ENCODE results near the gene NLGN1. TPM values are rescaled to one million over a fixed set of nuclear protein-coding genes. Genes with fewer than 3 reads are reported as not detected.

Gene NLGN1
- total RNA-seq, 3 donors from 2014 or later (not counting 1 experiment from before 2014, with no cell fraction given) = not detected

- no peak overlapping the region for H3K4me3 ChIP-seq (ENCODE audit: low read length)
- ATAC-seq (no peak), DNase-seq (no peak)
- Mint-ChIP-seq H3K36me3 (no peaks in the 10 kb centered on the region), H3K27ac (no peak overlapping the region), H3K4me3 (no peak overlapping the region), H3K4me1 (no peaks in the 10 kb centered on the region), H3K9me3 (peaks cover 9 to 10% of the 10 kb centered on the region in 2 donors), H3K27me3 (ENCODE audit: low read depth in 2 of 2) (no peaks in the 10 kb centered on the region)
- H3K4me1 ChIP-seq (ENCODE audit: control insufficient read depth, insufficient read depth, low read length) = no peaks in the 10 kb centered on the region
- intact Hi-C loops (cut with micrococcal nuclease) = no loop called here
- TF ChIP-seq, protein P1, sequence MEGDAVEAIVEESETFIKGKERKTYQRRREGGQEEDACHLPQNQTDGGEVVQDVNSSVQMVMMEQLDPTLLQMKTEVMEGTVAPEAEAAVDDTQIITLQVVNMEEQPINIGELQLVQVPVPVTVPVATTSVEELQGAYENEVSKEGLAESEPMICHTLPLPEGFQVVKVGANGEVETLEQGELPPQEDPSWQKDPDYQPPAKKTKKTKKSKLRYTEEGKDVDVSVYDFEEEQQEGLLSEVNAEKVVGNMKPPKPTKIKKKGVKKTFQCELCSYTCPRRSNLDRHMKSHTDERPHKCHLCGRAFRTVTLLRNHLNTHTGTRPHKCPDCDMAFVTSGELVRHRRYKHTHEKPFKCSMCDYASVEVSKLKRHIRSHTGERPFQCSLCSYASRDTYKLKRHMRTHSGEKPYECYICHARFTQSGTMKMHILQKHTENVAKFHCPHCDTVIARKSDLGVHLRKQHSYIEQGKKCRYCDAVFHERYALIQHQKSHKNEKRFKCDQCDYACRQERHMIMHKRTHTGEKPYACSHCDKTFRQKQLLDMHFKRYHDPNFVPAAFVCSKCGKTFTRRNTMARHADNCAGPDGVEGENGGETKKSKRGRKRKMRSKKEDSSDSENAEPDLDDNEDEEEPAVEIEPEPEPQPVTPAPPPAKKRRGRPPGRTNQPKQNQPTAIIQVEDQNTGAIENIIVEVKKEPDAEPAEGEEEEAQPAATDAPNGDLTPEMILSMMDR (IDR thresholded peaks at IDR 0.05) = no peak
- H3K27me3 ChIP-seq (ENCODE audit: control insufficient read depth, insufficient read depth, low read length) = no peaks in the 10 kb centered on the region
- WGBS (ENCODE audit: insufficient coverage) = 96% methylated on average over 2 of the region's 2 CpGs
- H3K27ac ChIP-seq (ENCODE audit: low read length) = no peak overlapping the region
- no peaks in the 10 kb centered on the region for H3K9me3 ChIP-seq (ENCODE audit: control insufficient read depth, insufficient read depth, low read length)
- H3K36me3 ChIP-seq (ENCODE audit: control insufficient read depth, insufficient read depth, low read length) = no peaks in the 10 kb centered on the region
These were observed 504.1 kb downstream of the NLGN1 start for GRCh38 chr3:173901649-173902048.

DNA sequence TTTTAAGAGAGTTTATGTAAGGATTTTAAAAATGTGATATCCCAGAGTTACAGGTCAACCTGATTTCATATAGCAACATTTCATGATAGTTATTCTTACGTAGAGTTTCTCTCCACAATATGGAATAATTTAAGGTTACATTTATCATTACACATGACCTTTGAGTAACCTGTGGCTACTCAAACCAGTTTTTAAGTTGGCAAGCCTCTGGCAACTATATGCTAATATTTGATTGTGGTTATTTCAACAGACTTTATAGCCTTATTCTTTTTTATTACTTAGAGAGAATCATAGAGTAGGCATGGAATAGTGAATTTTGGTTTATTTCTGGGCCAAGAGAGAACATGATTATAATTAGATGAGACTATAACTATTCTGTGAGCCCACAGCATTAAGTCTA, 504.9 kb downstream of the NLGN1 start:
- H3K4me3 ChIP-seq (ENCODE audit: low read length) = no peak overlapping the region
- no peaks in the 10 kb centered on the region for H3K27me3 Mint-ChIP-seq (ENCODE audit: low read depth in 2 of 2)
- ATAC-seq (no peak), DNase-seq (no peak)
- H3K4me3 Mint-ChIP-seq = no peak overlapping the region
- WGBS (ENCODE audit: insufficient coverage) = no CpG with 5 or more reads among the region's 1 CpG
- H3K9me3 ChIP-seq (ENCODE audit: control insufficient read depth, insufficient read depth, low read length) = no peaks in the 10 kb centered on the region
- H3K9me3 Mint-ChIP-seq = peaks cover 6 to 8% of the 10 kb centered on the region in 2 donors
- TF ChIP-seq, protein P1 (IDR thresholded peaks at IDR 0.05) = no peak
- no peaks in the 10 kb centered on the region for H3K4me1 ChIP-seq (ENCODE audit: control insufficient read depth, insufficient read depth, low read length)
- no peaks in the 10 kb centered on the region for H3K4me1 Mint-ChIP-seq
- H3K27ac ChIP-seq (ENCODE audit: low read length) = no peak overlapping the region
- no peaks in the 10 kb centered on the region for H3K27me3 ChIP-seq (ENCODE audit: control insufficient read depth, insufficient read depth, low read length)
- intact Hi-C loops (cut with micrococcal nuclease) = no loop called here
- H3K27ac Mint-ChIP-seq = no peak overlapping the region
- H3K36me3 Mint-ChIP-seq = no peaks in the 10 kb centered on the region
- no peaks in the 10 kb centered on the region for H3K36me3 ChIP-seq (ENCODE audit: control insufficient read depth, insufficient read depth, low read length)

DNA sequence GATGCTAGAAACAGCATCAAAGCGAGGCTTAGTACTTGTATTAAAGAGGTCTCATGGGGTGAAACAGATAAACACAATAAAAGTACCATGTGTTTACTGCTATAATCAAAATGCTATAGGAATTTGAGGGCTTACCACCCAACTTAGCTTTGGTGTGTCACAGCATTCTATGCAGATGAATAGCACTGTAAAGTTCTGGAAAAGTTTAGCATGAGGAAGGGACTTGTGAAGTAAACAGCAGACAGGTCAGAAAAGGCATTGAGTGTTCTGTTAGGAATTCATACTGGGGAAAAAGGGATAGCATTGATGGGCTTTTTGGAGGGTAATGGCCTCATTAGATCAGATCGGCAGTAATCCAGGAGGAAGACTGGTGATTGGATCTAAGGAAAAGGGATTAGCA, 505.3 kb downstream of the NLGN1 start:
- intact Hi-C loops (cut with micrococcal nuclease) = no loop called here
- no peak for ATAC-seq

DNA sequence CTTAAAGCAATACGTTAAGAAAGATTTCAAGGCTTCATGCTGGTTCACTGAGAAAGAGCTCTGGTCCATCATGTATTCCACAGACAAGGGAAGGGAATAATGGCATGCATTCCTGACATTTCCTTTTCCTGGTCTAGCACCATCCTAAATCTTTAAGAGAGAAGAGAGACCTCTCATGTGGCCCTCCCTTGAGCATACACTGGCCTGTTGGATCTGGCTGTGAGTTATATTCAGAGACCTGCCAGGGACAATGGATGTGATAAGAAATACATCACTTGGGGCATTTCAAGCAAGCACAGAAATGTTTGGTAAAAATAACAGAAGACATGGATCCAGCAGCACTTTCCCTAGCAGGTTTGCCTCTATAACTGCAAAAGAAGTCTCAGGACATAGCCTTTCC, 507.8 kb downstream of the NLGN1 start:
- Mint-ChIP-seq H3K9me3 (peaks cover 8 to 11% of the 10 kb centered on the region in 2 donors), H3K27me3 (ENCODE audit: low read depth in 2 of 2) (no peaks in the 10 kb centered on the region), H3K27ac (no peak overlapping the region), H3K4me3 (no peak overlapping the region), H3K4me1 (no peaks in the 10 kb centered on the region), H3K36me3 (no peaks in the 10 kb centered on the region)
- intact Hi-C loops (cut with micrococcal nuclease) = no loop called here
- Histone ChIP-seq H3K27me3 (ENCODE audit: control insufficient read depth, insufficient read depth, low read length) (no peaks in the 10 kb centered on the region), H3K9me3 (ENCODE audit: control insufficient read depth, insufficient read depth, low read length) (no peaks in the 10 kb centered on the region), H3K4me1 (ENCODE audit: control insufficient read depth, insufficient read depth, low read length) (no peaks in the 10 kb centered on the region), H3K36me3 (ENCODE audit: control insufficient read depth, insufficient read depth, low read length) (no peaks in the 10 kb centered on the region), H3K4me3 (ENCODE audit: low read length) (no peak overlapping the region), H3K27ac (ENCODE audit: low read length) (no peak overlapping the region)
- no peak for DNase-seq
- 80% methylated on average over 1 of the region's 1 CpG for WGBS (ENCODE audit: insufficient coverage)
- TF ChIP-seq, protein P1 (IDR thresholded peaks at IDR 0.05) = no peak
- ATAC-seq = no peak

More for the DNA sequence above, 505.3 kb downstream of the NLGN1 start:
- Mint-ChIP-seq H3K4me3 (no peak overlapping the region), H3K36me3 (no peaks in the 10 kb centered on the region), H3K27me3 (ENCODE audit: low read depth in 2 of 2) (no peaks in the 10 kb centered on the region), H3K9me3 (peaks cover 6 to 8% of the 10 kb centered on the region in 2 donors), H3K27ac (no peak overlapping the region), H3K4me1 (no peaks in the 10 kb centered on the region)
- Histone ChIP-seq H3K36me3 (ENCODE audit: control insufficient read depth, insufficient read depth, low read length) (no peaks in the 10 kb centered on the region), H3K27ac (ENCODE audit: low read length) (no peak overlapping the region), H3K9me3 (ENCODE audit: control insufficient read depth, insufficient read depth, low read length) (no peaks in the 10 kb centered on the region), H3K4me1 (ENCODE audit: control insufficient read depth, insufficient read depth, low read length) (no peaks in the 10 kb centered on the region), H3K4me3 (ENCODE audit: low read length) (no peak overlapping the region), H3K27me3 (ENCODE audit: control insufficient read depth, insufficient read depth, low read length) (no peaks in the 10 kb centered on the region)
- TF ChIP-seq, protein P1 (IDR thresholded peaks at IDR 0.05) = no peak
- WGBS (ENCODE audit: insufficient coverage) = 78% methylated on average over 2 of the region's 2 CpGs
- no peak for DNase-seq
